Measurements from ENCODE around the gene MFN2. TPM values are rescaled to one million over a fixed set of nuclear protein-coding genes. Genes with fewer than 3 reads are reported as not detected.
A peak's percentile ranks its signal among the peaks of the same experiment; 100 is the strongest.

MFN2 gene
- total and polyA plus RNA-seq, 9 of the 15 experiments (the other 6 are each of a cell fraction or from before 2014, with no cell fraction given): 10.5 to 158 (median 87.1) TPM

- TF ChIP-seq E2F6 (IDR thresholded peaks at IDR 0.05; ENCODE audit: borderline replicate concordance in 1 of 2, extremely low read depth in 1 of 2, insufficient read depth in 1 of 2, insufficient read length in 1 of 2, low read depth in 1 of 2, low read length in 1 of 2, poor library complexity in 1 of 2, severe bottlenecking in 1 of 2) (peak; percentile 57 to 71), HNRNPL (IDR thresholded peaks at IDR 0.05; ENCODE audit: low read depth, low read length) (peak; percentile 84), TRIM28 (IDR thresholded peaks at IDR 0.05) (no peak), ZBTB1 (CRISPR knock-in tag; IDR thresholded peaks at IDR 0.05; ENCODE audit: borderline replicate concordance, low read depth) (no peak), KAT7 (CRISPR knock-in tag; IDR thresholded peaks at IDR 0.05; ENCODE audit: borderline replicate concordance) (peak; percentile 67), RBM22 (IDR thresholded peaks at IDR 0.05; ENCODE audit: low read depth, low read length, poor library complexity, severe bottlenecking) (no peak), RBM14 (IDR thresholded peaks at IDR 0.05; ENCODE audit: borderline replicate concordance, insufficient read depth, low read depth, low read length) (no peak), PHF20 (IDR thresholded peaks at IDR 0.05; ENCODE audit: partially characterized antibody) (peak; percentile 81), ZNF717 (CRISPR knock-in tag; IDR thresholded peaks at IDR 0.05) (no peak), ZEB2 (IDR thresholded peaks at IDR 0.05) (no peak), ZNF282 (CRISPR knock-in tag; IDR thresholded peaks at IDR 0.05) (no peak; the same call in 1 of the 2 replicates), PBX2 (CRISPR knock-in tag; IDR thresholded peaks at IDR 0.05; ENCODE audit: low read depth) (no peak), PBX2 (tag; conservative IDR thresholded peaks at IDR 0.05; ENCODE audit: low read depth) (no peak), ZNF133 (CRISPR knock-in tag; IDR thresholded peaks at IDR 0.05) (no peak), RHOXF2B (CRISPR knock-in tag; conservative IDR thresholded peaks at IDR 0.05) (0 out of 2 replicates have a peak, but pooled peaks have one; percentile 69), CTBP1 (IDR thresholded peaks at IDR 0.05; ENCODE audit: borderline replicate concordance) (peak; percentile 69), ZNF57 (CRISPR knock-in tag; IDR thresholded peaks at IDR 0.05) (no peak), BCLAF1 (IDR thresholded peaks at IDR 0.05; ENCODE audit: borderline replicate concordance in 1 of 2, control insufficient read depth in 1 of 2, low read depth in 2 of 2, low read length in 1 of 2) (no peak), CCNT2 (IDR thresholded peaks at IDR 0.05; ENCODE audit: borderline replicate concordance, extremely low read depth, insufficient read length, low read depth, low read length) (peak; percentile 88), MBD2 (IDR thresholded peaks at IDR 0.05; ENCODE audit: borderline replicate concordance, low read depth) (peak; percentile 42; the same call in 1 of the 2 replicates)
Measured at GRCh38 chr1:11934302-11935056, 45.8 kb upstream of the MFN2 start, which contains the start of gene PLOD1 (continued).
